Esophagus (tissue), 2 donors: ENCODE results near the gene TVP23B. TPM values are rescaled to one million over a fixed set of nuclear protein-coding genes. Genes with fewer than 3 reads are reported as not detected.

Source experiments
- H3K27ac ChIP-seq, 2 donors: one replicate each; pipeline ENCODE4 v1.5.1; 2013; ENCODE audit warnings: low read depth in 2 of 2, mild to moderate bottlenecking in 2 of 2, inconsistent platforms in 1 of 2, low read length in 1 of 2, moderate library complexity in 1 of 2
- H3K27me3 ChIP-seq, 2 donors: one replicate each; pipeline ENCODE4 v1.6.1; 2013; ENCODE audit warnings: low read length in 2 of 2, control low read depth in 1 of 2, mild to moderate bottlenecking in 1 of 2; ENCODE audit not compliant: insufficient read depth in 2 of 2, control insufficient read depth in 1 of 2
- H3K36me3 ChIP-seq, 2 donors: one replicate each; pipeline ENCODE4 v1.6.1; 2013; ENCODE audit warnings: low read length in 1 of 2; ENCODE audit not compliant: control insufficient read depth in 2 of 2, insufficient read depth in 2 of 2
- H3K4me1 ChIP-seq, 2 donors: one replicate each; pipeline ENCODE4 v1.6.1; 2013; ENCODE audit warnings: low read length in 1 of 2; ENCODE audit not compliant: control insufficient read depth in 2 of 2, insufficient read depth in 2 of 2
- H3K4me3 ChIP-seq, 2 donors: one replicate each; pipeline ENCODE4 v1.5.1; 2013; ENCODE audit warnings: low read length in 2 of 2, mild to moderate bottlenecking in 2 of 2, low read depth in 1 of 2, moderate library complexity in 1 of 2
- H3K9me3 ChIP-seq, 2 donors: one replicate each; pipeline ENCODE4 v1.6.1; 2013; ENCODE audit warnings: mild to moderate bottlenecking in 2 of 2, low read depth in 1 of 2, low read length in 1 of 2, moderate library complexity in 1 of 2; ENCODE audit not compliant: control insufficient read depth in 2 of 2, insufficient read depth in 1 of 2
- WGBS, 2 donors: extraction: QIAGEN DNeasy Blood & Tissue Kit; methylation state at CpG; one replicate each; pipeline ENCODE4 v1.1.7; 2013; 5-methylcytosine and 5-hydroxymethylcytosine counted together
- polyA plus RNA-seq, 2 donors: library from polyadenylated mRNA; stranded (reverse); fragments of 200-250 nt; gene quantifications; one replicate each; pipeline ENCODE4 v1.2.3, GENCODE V29; 2013
- donor health status: healthy with polysubstance abuse.
- donor health status: Bipolar disorder and iron deficiency.

Gene TVP23B
- polyA plus RNA-seq, 2 donors: 44.5 to 53.2 TPM

DNA sequence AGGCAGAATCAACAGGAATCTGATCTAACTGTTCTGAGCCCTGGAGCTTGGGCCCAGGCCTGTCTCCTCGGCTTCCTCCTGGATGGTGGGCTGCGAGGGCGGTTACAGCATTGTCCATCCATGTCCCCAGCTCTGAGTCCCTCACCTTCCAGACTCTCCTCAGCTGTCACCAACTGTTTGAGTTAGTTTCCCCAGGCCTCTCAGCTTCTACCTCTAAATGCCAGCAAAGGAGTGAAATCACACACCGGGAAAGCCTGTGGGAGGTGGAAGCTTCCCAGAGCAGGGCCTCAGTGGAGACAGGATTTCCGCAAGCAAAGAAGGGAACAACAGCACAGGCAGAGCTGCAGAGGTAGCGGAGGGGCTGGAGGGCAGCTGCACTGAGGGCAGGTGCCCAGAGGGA lies 67.5 kb downstream of the TVP23B start:
- H3K4me1 ChIP-seq: no peaks in the 10 kb centered on the region
- no peaks in the 10 kb centered on the region for H3K27me3 ChIP-seq
- no peak overlapping the region for H3K27ac ChIP-seq
- H3K4me3 ChIP-seq: no peak overlapping the region
- no peaks in the 10 kb centered on the region for H3K9me3 ChIP-seq
- WGBS, 2 donors: 87 to 94% methylated on average over 6 of the region's 6 CpGs
- H3K36me3 ChIP-seq: no peaks in the 10 kb centered on the region

DNA sequence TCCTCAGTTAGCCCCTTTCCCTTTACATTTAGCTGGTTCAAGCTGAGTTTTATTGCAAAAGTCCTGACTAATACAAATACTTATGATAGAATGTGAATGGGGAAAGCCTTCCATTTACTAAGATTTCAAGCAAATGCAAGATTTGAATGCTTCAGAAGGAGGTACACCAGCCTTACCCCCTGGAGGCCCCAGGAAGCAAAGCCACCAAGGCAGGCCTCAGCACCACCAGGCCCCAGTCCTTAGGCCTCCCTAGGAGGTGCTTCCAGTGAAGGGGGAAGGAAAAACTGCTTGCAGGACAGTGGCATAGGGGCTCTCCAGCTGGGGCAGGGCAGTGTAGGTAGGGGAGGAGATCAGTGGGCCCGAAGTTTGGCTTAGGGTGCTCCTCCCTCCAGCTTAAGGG lies 69.7 kb downstream of the TVP23B start:
- WGBS, 2 donors: 50 to 62% methylated on average over 1 of the region's 1 CpG
- Histone ChIP-seq H3K4me1 (no peaks in the 10 kb centered on the region), H3K27me3 (no peaks in the 10 kb centered on the region), H3K36me3 (no peaks in the 10 kb centered on the region), H3K9me3 (no peaks in the 10 kb centered on the region), H3K4me3 (no peak overlapping the region), H3K27ac (peak overlapping the region; percentile 37 to 79)

DNA sequence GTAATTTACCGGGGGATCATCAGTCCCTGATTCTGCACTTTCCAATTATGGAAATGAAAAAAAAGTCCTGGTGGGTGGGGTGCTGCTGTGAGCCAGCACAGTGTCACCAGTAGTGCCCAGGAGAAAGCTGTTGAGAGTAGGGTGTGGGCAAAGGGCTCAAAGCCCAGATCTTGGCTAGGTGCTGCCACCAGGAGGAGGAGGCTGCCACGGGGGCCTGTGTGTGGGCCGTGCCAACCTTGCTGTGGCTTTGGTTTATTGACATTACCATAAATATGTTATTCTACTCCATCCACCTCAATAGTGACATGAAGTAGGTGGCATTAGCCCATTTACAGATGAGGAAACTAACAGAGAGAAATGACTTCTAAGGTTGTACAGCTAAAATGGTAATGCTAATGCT lies 70.2 kb downstream of the TVP23B start:
- H3K4me3 ChIP-seq: no peak overlapping the region
- 60 to 62% methylated on average over 3 of the region's 3 CpGs for WGBS, 2 donors
- no peaks in the 10 kb centered on the region for H3K27me3 ChIP-seq
- H3K4me1 ChIP-seq: no peaks in the 10 kb centered on the region
- H3K9me3 ChIP-seq: no peaks in the 10 kb centered on the region
- H3K36me3 ChIP-seq: no peaks in the 10 kb centered on the region
- H3K27ac ChIP-seq: peak overlapping the region in 1 of 2 donors; percentile 79

DNA sequence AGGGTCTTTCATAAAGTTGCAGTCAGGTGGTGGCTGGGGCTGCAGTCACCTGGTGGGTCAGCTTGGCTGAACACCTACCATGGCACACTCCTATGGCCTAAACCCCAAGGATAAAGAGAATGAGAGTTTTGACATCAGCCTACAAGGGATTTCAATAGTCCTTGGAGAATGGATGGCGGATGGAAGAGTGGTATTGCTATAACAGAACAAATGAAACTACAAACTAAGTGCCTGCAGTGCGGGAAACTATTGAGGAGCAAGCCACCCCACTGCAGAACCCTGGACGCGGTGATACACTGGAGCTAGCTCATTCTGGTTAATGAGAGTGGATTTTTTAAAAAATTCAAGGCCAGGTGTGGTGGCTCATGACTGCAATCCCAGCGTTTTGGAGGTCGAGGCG lies 74.0 kb downstream of the TVP23B start:
- WGBS, 2 donors: 90 to 93% methylated on average over 7 of the region's 7 CpGs
- H3K4me3 ChIP-seq: no peak overlapping the region

DNA sequence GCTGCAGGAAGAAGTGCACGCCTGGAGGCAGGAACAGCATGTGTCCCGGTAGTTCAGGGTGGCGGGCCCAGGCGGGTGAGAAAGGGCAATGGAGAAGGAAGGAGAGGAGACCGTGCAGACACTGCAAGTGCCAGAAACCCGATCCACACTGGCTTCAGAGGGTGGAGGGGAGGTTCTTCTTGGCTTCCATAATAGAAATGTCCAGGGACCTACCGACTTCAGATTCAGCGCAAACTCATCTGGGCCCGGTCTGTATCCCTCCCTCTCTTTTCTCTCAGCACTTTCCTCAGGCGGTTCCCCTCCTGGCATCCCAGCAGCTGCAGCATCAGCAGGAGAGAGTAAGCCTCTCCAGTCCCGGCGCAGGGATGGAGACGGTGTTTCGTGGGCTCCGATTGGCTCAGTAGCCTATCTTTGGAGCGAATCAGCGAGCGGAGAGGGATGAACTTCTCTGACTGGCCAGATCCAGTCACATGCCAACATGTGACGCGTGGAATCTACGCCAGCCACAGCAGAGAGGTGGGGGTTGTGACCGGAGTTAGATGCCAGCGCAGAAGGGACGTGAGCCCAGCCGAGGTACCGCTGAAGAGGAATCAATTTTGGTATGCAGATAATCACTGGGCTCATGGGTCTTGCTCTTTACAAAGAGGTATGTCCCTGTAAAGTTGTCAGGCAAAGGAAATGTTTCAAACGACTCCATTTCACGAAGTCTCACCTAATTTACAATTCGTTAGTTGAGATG lies 75.0 kb downstream of the TVP23B start:
- 0 to 1% methylated on average over 29 of the region's 29 CpGs for WGBS, 2 donors
- H3K27ac ChIP-seq: peak overlapping the region; percentile 70 to 74

More for the DNA sequence above, 74.0 kb downstream of the TVP23B start:
- Histone ChIP-seq H3K9me3 (no peaks in the 10 kb centered on the region), H3K27ac (no peak overlapping the region), H3K36me3 (no peaks in the 10 kb centered on the region), H3K27me3 (no peaks in the 10 kb centered on the region), H3K4me1 (no peaks in the 10 kb centered on the region)

More for the DNA sequence above, 75.0 kb downstream of the TVP23B start:
- Histone ChIP-seq H3K4me3 (peak overlapping the region; percentile 33 to 54), H3K9me3 (no peaks in the 10 kb centered on the region), H3K4me1 (no peaks in the 10 kb centered on the region), H3K36me3 (no peaks in the 10 kb centered on the region), H3K27me3 (no peaks in the 10 kb centered on the region)

Other genes starting within 250 kb of the TVP23B start
- gene TBC1D28, start 136.8 kb upstream of the TVP23B start, polyA plus RNA-seq: not detected
- gene FOXO3B, start 98.9 kb upstream of the TVP23B start, polyA plus RNA-seq: under 1 TPM; 0.28 to 0.33 TPM
- under 1 TPM; 0.16 to 0.39 TPM for gene FBXW10, start 37.1 kb upstream of the TVP23B start, polyA plus RNA-seq
- gene PRPSAP2, start 76.9 kb downstream of the TVP23B start, polyA plus RNA-seq: 10 to 100 TPM; 14.7 to 20.3 TPM
- under 1 TPM; 0.36 to 0.49 TPM for gene SLC5A10, start 171.0 kb downstream of the TVP23B start, polyA plus RNA-seq
- 10 to 100 TPM; 33.2 to 37.1 TPM for gene FAM83G, start 223.6 kb downstream of the TVP23B start, polyA plus RNA-seq